Measurements from ENCODE around the gene PPP1R1C. TPM values are rescaled to one million over a fixed set of nuclear protein-coding genes. Genes with fewer than 3 reads are reported as not detected.

The PPP1R1C gene
- total RNA-seq, 1 donor from 2014 or later: 2.9 TPM

- H3K27me3 ChIP-seq (ENCODE audit: low read depth): no peaks in the 10 kb centered on the region
- intact Hi-C loops (cut with DNase I): no loop called here
- no peaks in the 10 kb centered on the region for H3K4me1 ChIP-seq
- H3K27ac ChIP-seq: no peak overlapping the region
- no peaks in the 10 kb centered on the region for H3K36me3 ChIP-seq
- no peaks in the 10 kb centered on the region for H3K9me3 ChIP-seq
- ATAC-seq (peak in 1 of 2 donors; percentile 37), DNase-seq (no peak)
- no peak overlapping the region for H3K4me3 ChIP-seq
- TF ChIP-seq CTCF (IDR thresholded peaks at IDR 0.05): no peak
Observed at GRCh38 chr2:182062329-182062972, 76.8 kb downstream of the PPP1R1C start.

GRCh38 chr2:182064019-182064778 lies 78.5 kb downstream of the PPP1R1C start:
- Histone ChIP-seq H3K4me1 (no peaks in the 10 kb centered on the region), H3K9me3 (no peaks in the 10 kb centered on the region), H3K36me3 (no peaks in the 10 kb centered on the region), H3K4me3 (no peak overlapping the region), H3K27ac (no peak overlapping the region), H3K27me3 (ENCODE audit: low read depth) (no peaks in the 10 kb centered on the region)
- intact Hi-C loops (cut with DNase I): no loop called here
- no peak for DNase-seq
- ATAC-seq: no peak
- TF ChIP-seq CTCF (IDR thresholded peaks at IDR 0.05): no peak

- Histone ChIP-seq H3K9me3 (no peaks in the 10 kb centered on the region), H3K36me3 (no peaks in the 10 kb centered on the region), H3K27me3 (ENCODE audit: low read depth) (no peaks in the 10 kb centered on the region), H3K27ac (no peak overlapping the region), H3K4me1 (no peaks in the 10 kb centered on the region), H3K4me3 (no peak overlapping the region)
- intact Hi-C loops (cut with DNase I): no loop called here
- no peak for TF ChIP-seq CTCF (IDR thresholded peaks at IDR 0.05)
- no peak for DNase-seq
- no peak for ATAC-seq
Observed at GRCh38 chr2:182066400-182067087, 80.9 kb downstream of the PPP1R1C start.

- H3K4me1 ChIP-seq: no peaks in the 10 kb centered on the region
- intact Hi-C loops (cut with DNase I): no loop called here
- H3K27me3 ChIP-seq (ENCODE audit: low read depth): no peaks in the 10 kb centered on the region
- DNase-seq (no peak), ATAC-seq (no peak)
- H3K27ac ChIP-seq: no peak overlapping the region
- TF ChIP-seq CTCF (IDR thresholded peaks at IDR 0.05): no peak
- no peaks in the 10 kb centered on the region for H3K36me3 ChIP-seq
- no peaks in the 10 kb centered on the region for H3K9me3 ChIP-seq
- no peak overlapping the region for H3K4me3 ChIP-seq
Observed at GRCh38 chr2:182067393-182067792, 81.7 kb downstream of the PPP1R1C start.

- TF ChIP-seq CTCF (IDR thresholded peaks at IDR 0.05): no peak
- H3K4me3 ChIP-seq: no peak overlapping the region
- H3K27ac ChIP-seq: no peak overlapping the region
- intact Hi-C loops (cut with DNase I): no loop called here
- H3K9me3 ChIP-seq: no peaks in the 10 kb centered on the region
- ATAC-seq (peak in 1 of 2 donors; percentile 36), DNase-seq (no peak)
- no peaks in the 10 kb centered on the region for H3K36me3 ChIP-seq
- no peaks in the 10 kb centered on the region for H3K4me1 ChIP-seq
- no peaks in the 10 kb centered on the region for H3K27me3 ChIP-seq (ENCODE audit: low read depth)
Observed at GRCh38 chr2:182068811-182069210, 83.2 kb downstream of the PPP1R1C start.

All from lower lobe of right lung (tissue), 2 donors.